ENCODE data around the gene BMP3.

Gene BMP3

DNA sequence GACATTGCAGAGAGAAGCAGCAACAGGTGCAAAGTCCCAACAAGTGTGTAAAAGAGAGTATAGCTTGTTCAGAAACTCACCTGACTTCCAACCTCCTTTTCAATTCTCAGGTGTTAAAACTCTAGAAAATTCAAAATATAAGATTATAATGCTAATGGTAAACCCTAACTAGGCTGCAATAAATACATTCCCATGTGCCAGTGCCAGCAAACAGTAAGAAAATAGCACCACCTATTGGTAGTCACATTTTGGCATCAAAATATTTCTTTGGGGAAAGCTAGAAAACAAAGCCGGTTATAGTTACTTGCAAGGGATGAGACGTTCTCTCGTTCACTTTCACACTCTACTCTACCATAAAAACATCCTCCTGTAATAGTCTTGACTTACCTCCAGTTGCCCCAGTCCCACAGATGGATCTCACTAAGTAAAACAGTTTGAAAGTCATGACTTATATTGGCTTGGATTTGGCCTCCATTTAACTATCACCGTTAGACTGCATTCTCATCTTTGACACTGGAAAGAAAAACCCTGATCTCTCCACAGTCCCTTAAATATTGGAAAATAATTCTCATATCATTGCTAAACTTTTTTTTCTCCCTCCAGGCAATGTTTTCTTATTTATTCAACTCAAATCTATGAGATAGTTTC, 9.6 kb downstream of the BMP3 start:
- peak; percentile 40 for DNase-seq (ENCODE audit: low read depth)

DNA sequence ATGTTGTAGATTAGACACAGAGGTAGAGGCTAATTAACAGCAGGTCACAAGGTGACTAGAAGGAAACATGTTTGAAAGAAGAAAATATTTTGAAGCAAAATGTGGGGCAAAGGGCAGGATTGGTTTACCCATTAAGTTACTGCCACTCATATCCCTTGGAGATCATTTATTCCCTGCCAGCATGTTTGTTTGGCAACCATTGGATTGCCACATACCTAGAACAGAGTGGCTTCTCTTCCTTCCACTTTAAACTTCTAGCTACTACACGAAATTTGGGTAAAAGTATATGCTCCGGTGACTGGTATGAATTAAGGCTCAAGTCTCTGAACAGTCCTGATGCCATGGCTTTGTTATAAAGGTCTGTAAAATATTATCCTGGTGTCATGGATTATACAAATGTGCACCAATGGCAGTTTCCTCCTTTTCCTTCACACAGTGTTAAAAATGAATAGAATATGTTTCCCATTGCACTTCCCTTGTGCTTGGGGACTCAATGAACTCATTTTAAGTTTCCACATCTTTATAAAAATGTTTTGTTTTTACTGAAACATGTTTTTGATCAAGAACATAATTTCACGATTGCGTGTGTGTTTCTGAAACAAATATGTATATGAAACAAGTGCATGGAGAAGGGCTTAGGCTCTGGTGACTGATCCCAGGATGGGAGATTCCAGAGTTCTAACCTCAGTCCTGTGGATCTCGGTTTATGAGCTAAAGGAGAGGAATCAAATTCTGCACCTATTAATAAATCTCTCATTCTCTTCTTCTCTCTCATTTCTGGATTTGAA, 12.3 kb downstream of the BMP3 start:
- no peak for DNase-seq (ENCODE audit: low read depth)

DNA sequence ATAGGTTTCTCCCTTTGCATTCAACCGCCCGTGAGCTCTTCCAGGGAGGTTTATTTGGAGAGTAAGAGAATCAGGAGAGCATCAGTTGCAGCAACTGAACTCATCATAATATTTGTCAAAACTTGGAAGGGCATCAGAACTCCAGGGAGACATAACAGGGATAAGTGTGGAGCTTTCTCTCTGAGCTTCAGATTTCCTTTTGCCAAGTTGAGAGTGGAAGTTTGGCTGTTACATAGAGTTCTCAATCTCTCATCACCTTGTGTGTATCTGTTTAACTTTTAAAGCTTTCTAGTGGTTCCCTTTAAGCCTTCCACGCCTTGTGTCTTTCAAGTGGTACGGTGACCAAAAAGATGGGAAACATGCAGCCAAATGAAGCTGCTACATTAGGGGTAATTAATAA, 18.8 kb downstream of the BMP3 start:
- DNase-seq (ENCODE audit: low read depth) = no peak

DNA sequence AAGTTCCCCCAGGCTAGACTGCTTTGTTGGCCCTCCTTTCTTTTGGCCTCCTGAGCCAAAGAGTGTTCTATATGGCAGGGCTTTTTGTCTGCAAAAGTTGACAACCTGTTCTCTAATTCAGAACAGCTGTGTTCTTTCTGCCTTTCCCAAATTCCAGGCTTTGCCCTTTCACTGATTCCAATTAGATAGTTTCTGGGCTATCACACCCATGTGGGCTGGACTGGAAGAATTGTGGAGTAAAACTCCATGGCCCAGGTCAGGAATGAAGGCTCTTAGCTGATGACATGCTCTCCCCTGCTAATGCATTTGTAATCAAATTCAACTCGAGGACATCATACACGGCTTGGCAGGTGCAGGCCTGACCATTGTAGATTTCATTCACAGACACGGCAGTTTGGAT, 19.4 kb downstream of the BMP3 start:
- DNase-seq (ENCODE audit: low read depth) = no peak

DNA sequence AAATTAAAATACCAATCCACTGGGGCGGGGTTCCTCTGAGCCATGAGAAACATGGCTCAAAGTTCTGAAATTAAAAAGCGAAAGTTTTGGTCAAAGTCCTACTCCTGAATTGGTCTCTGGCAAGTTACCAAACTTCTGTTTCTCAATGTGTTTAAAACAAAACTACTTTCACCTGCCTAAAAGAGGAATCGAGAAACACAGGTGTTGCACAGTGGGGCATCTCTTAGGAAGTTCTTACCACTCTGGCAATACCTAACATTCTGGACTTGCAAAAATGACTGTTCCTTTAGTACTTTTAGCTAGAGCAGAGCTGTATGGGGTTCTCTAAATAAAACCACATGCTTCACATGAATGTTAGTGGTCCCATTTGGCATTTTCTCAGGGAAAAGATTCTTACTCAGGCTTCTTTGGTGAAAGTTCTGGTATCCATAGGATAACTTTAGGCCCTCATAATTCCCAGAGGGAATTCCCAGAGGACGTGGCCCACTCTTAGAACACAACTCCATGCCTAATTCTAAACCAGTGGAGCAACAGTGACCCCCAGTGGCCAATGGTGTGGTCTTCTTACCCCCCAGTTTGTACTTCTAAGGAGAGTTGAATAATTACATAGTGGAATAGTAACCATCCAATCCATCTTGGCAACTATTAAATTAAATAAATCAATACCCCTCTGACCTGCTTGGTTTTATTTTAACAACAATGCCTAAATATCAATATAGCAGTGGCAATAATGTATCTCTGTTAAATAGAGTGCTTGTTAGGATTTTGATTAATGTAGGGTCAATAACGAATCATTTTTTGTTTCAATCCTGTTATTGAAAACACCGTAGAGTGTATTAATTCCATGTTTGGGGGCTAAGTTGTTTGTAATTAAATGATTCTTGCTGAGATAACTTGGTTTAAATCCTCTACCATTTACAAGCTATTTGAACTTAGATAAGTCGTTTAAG, 21.9 kb downstream of the BMP3 start:
- peak; percentile 57 for DNase-seq (ENCODE audit: low read depth)

DNA sequence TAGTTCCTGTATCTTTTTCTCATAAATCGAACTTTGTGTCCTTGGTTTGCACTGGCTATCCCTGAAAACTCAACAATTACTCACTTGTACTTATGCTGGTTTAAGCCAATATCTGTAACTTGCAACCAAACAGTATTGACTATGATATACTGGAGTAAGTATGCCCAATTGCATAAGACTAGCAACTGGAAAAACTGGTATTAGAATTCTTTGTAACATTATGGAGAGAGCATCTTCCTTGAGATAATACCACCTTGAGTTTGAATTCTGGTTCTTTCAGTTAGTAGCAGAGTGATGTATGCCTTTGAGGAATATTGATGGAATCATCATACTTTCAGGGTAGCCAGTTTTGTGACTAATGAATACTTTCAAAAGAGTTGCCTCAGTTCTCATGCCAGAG, 28.1 kb downstream of the BMP3 start:
- DNase-seq (ENCODE audit: low read depth) = no peak

DNA sequence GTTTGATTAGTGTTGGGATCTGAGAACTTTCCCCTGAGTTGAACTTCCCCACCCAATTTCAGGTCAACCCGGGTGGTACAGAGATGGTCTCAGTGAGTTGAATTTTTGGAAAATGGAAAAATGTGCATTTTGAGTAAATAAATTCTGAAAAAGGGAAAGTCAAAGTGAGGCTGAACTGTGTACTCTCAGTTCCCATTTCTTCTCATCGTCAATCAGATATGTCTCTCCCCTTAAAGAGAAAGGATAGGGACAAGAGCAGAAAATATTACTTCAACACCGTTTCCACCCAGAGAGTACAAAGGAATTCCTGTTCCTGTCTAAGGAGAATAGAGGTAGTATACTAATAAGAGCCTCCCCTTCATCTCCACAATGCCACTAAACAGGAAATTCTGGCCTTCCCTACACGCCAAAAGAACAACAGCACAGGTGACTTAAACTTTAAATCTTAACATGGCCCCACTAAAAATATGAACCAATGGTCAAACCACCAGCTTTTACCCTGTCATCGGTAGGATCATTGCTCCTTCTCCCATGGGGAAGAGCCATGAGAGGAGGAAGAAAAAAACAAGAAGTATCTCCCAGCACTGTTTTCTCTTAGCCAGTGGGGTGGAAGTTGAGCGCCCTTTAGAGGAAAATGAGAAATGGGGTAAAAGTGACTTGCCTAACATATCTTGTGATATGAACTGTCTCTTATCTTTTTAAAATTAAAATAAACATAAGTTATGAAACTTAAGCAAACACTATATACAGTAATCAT, 30.3 kb downstream of the BMP3 start:
- no peak for DNase-seq (ENCODE audit: low read depth)

DNA sequence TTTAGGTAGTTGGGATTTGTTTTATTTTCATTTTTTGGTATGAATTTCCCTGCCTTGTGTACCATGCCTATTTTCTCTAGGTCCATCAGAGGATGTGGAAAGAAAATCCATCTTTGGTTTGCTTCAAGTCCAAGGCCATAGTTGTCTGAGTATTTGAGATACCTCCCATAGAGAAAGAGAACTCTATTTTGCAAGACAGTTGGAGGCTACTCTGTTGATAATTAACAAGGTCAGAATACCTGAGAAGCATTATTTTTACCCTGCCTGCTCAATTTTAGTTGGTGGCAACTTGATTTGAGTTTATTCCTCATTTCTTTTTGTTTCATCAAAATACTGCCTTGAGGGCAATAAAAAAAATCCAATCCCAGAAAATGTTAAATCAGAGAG, 30.8 kb downstream of the BMP3 start:
- DNase-seq (ENCODE audit: low read depth) = no peak

DNA sequence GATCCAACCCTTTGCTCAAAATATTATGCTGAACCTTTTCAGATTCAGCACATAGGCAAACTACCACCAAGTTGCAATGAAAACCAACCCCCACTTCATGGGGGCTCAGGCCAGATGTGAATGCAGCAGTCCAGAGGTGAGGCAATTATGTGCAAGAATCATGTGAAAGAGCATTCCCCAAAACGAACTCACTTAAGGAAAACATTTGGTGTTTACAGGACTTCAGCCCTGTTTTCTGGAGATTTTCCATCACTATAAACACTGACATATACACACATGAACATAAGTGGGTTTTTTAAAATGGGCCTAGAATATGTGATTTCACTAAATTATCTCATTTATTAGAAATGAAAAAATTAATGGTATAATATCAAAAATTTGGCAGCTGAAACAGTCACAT, 31.5 kb downstream of the BMP3 start:
- no peak for DNase-seq (ENCODE audit: low read depth)

DNA sequence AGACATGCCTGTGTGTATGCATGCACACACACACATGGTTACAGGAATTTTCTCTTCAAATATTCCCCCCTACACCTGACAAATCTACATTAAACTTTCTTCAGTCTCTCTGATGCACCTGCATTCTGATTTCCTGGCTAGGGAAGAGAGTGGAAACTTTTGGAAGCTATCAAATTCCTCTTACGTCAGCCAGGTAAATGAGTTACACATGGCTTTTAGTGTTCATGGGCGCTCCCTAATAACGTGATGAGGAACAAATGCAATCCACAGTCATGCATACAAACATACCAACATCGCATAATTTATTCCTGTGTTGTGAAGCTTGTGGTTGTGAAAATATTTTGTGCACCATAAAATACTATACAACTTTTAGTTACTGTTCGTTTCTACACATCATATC, 34.9 kb downstream of the BMP3 start:
- no peak for DNase-seq (ENCODE audit: low read depth)

DNA sequence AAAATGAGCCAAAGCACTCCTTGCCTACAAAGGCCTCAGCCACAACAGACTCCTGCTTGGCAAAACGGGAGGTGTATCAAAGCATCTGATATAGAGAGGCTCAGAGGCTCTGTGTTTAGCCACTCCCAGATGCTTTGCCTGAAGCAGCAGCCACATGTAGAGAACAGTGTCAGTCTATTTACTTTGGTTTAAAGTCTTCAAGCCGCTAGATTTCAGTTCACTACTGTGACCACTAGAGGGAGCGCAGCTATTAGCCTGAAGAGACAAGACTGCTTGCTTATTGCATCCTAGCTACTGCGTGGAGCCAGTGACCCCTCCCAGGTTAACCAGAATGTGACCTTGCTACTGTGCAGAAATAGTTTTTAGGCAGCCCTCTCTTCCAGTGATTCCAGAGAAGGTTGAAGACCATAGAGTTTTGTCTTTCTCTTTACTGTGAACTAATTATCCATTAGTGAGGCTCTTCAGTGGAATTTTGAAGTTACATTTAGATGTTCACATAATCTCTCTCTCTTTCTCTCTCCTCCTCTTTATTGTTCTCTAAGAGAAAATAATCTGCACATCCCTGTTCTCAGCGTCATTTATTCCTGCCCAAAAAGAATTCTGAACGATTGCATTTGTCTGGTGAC, 39.3 kb downstream of the BMP3 start:
- peak; percentile 78 for DNase-seq (ENCODE audit: low read depth)

DNA sequence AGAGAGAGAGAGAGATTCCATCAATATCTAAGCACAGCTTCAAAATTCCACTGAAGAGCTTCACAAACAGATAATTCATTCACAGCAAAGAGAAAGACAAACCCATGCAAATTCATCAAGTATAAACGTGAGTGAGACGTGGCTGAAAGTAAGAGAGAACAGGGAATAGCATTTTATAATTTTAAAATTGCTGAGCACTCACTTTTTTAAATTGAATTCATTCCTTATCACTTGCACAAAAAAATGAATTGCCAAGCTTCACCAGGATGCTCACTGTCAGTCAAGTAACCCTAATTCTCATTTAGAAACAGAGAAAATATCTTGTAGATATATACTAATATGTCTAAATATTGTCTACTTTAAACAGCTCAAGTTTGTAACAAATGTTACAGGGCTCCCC, 40.5 kb downstream of the BMP3 start:
- DNase-seq (ENCODE audit: low read depth) = no peak

DNA sequence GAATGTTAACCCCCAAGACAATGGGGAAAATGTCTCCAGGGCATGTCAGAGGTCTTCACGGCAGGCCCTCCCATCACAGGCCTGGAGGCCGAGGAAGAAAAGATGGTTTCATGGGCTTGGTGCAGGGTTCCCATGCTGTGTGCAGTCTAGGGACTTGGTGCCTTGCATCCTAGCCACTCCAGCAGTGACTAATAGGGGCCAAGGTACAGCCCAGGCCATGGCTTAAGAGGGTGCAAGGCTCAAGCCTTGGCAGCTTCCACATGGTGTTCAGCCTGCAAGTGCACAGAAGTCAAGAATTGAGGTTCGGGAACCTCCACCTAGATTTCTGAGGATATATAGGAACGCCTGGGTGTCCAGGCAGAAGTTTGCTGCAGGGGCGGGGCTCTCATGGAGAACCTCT, 50.6 kb downstream of the BMP3 start:
- DNase-seq (ENCODE audit: low read depth) = no peak

DNA sequence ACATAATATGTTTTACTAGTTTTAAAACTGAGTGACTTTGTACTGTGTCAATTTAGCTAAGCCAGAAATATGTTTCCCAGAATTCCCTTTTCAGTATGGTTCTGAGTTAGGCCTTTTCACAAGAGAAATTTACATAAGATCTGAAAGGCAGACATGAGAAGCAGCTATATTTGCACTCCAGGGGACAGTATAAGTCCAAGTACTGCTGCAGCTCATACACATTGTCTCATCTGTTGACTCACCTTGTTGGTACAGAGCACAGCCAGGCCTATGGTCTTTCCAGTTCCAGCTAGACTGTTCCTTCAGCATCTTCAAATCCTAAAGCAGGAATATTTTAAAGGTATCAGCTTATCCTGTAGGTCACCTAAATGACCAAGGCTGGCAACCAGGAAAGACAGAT, 53.5 kb downstream of the BMP3 start:
- DNase-seq (ENCODE audit: low read depth) = peak; percentile 9

DNA sequence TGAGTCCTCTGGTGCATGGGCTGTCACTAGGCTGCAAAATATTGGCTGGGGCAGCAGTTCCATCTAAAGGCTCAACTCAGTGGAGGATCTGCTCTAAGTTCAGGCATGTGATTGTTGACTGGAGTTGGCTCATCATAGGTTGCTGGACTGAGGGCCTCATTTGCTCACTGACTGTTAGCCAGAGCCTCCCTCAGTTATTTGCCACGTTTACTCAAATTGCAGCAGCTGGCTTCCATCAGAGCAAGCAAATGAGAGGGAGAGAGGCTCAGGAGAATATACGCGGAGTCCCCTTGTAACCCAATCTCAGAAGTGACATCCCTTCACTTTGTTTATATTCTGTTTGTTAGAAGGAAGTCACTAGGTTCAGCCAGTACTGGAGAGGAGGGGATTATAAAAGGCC, 54.1 kb downstream of the BMP3 start:
- DNase-seq (ENCODE audit: low read depth) = no peak

DNA sequence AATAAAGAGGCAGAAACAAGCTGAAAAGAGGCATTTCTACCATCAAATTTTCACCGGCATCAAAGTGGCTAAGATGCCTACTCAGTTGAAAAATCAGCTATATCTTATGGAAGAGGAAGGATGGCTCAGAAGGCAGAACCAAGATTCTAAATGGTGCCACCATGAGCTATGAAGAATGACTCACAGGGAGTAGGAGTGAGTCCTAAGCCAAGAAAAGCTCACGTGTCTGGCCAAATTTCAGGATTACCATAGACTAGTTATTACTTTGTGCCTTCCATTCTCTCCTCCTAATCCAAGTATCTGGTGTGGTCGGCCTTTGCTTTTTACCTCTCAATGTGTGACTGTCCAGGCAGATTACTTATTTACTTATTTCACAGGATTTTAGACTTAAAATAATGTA, 54.8 kb downstream of the BMP3 start:
- no peak for DNase-seq (ENCODE audit: low read depth)

DNA sequence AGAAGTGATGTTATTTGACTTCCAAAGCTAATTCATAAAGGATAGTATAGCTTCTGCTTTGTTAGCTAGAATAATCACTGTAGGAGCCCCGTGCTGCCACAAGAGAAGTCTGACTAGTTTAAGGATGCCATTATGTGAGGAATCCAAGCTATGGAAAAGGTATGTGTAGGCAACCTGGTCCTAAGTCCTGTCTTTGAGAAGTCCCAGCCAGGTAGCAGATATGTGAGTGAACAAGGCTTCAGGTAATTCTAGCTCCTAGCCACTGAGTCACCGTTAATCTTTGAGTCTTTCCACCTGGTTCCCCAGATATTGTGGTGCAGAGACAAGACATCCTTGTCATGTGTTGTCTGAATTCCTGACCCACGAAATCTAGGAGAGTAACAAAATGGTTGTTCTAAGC, 55.5 kb downstream of the BMP3 start:
- DNase-seq (ENCODE audit: low read depth) = no peak

DNA sequence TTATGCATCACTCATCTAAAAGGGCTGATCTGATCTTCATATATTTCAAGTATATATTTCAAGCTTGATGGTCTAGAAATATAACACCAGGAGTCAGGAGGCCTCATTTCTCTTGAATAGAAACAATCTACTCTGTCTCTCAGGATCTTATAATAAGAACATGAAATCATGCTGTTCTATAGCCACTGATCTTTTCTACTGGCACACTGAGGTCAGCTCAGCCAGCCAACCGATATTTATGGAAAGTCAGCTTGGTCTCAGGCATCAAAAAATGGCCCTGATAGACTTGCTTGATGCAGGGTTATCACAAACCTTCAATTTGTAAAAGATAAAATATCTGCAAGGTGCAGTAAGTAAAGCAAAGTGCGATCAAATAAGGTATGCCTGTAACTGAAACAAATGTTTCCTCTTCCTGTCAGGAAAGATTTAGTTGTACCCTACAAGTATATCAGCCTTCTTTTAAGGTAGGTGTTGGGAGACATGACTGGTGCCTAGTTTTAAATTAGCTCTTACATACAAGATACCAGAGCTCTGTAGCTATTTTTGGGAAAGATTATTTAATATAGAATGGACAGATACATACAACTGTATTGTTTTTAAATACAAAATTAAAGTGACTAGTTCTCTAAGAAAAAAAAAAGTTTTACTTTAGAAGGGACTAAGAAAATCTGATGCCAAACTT, 63.4 kb downstream of the BMP3 start:
- DNase-seq (ENCODE audit: low read depth) = no peak

DNA sequence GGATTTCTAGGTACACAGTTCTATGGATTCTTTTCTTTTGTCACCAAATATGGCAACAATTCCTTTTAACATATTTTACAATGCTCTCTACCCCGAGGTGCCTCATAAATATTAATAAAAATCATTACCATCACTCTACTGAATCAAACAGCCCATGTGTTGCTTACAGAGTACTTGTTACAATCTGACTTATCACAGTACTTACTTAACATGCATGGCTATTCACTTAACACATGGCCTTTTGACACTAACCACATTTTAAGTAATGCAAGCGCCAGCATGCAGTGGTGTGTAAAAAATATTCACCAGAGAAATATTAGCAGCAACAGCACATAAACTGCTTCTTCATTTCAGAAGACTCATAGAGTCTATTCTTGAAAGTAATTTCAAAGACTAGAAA, 64.9 kb downstream of the BMP3 start:
- no peak for DNase-seq (ENCODE audit: low read depth)

DNA sequence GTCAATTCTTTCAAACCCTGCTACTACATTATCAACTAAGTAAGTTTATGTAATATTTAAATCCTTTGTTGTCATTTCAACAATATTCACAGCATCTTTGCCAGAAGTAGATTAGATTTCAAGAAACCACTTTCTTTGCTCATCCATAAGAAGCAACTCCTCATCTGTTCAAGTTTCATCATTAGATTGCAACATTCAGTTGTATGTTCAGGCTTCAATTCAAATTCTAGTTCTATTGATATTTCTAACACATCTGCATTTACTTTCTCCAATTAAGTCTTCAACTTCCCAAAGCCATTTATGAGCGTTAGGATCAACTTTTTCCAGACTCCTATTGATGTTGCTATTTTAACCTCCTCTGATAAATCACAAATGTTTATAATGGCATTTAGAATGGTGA, 66.1 kb downstream of the BMP3 start:
- no peak for DNase-seq (ENCODE audit: low read depth)

DNA sequence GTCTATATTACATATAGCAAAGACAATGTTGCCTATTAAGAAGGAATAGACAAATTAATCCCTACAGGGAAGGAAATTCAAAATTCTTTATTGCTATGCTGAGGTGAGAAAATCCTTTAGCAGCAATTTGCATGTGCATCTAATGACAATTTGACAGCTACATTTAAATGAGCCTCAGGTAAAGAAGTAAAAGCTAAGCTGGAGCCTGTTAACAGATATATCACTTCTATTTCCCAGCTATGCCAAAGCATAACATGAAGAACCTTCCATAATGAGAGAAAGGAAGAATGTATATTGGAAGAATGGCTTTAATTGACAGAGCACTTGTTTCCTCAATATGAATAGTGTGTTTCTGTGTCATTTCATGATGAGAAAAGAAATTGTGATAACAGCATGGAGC, 71.6 kb downstream of the BMP3 start:
- no peak for DNase-seq (ENCODE audit: low read depth)
